Measurements from ENCODE around the gene VAMP1. TPM values are rescaled to one million over a fixed set of nuclear protein-coding genes. Genes with fewer than 3 reads are reported as not detected.

Gene VAMP1
- total and polyA plus RNA-seq, 2 experiments from 2014 or later: 13.9 to 16.1 TPM

DNA sequence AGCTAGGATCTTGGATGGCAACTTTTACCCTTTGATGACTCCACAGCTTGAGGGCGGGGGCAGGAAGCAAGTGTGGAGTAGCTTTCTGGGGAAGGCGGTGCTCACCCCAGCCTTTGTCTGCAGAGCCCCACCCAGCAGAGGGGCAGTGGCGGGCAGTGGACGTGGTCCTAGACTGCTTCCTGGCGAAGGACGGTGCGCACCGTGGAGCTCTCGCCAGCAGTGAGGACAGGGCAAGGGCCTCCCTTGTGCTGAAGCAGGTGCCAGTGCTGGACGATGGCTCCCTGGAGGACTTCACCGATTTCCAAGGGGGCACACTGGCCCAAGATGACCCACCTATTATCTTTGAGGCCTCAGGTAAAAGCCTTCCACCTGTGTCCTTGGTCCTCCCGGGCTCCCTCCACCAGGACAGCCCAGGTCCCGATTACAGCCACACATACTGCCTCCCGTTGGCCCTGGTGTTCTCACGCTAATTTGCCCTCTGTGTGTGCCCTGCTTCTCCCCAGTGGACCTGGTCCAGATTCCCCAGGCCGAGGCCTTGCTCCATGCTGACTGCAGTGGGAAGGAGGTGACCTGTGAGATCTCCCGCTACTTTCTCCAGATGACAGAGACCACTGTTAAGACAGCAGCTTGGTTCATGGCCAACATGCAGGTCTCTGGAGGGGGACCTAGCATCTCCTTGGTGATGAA, 17.4 kb downstream of the VAMP1 start:
- Histone ChIP-seq H2AFZ (0 out of 2 replicates have a peak overlapping the region, but pooled peaks have one; percentile 90), H3K36me3 (ENCODE audit: insufficient read depth) (no peaks in the 10 kb centered on the region), H3K79me2 (replicated peaks; ENCODE audit: insufficient read depth) (no peaks in the 10 kb centered on the region), H3K27ac (ENCODE audit: low read depth) (peak overlapping the region; percentile 86; the same call in 1 of the 2 replicates), H3K4me3 (no peak overlapping the region), H4K20me1 (replicated peaks; ENCODE audit: insufficient read depth) (no peaks in the 10 kb centered on the region), H3K4me1 (ENCODE audit: insufficient read depth) (peaks cover 29% of the 10 kb centered on the region), H3K9me2 (ENCODE audit: insufficient read depth) (no peaks in the 10 kb centered on the region), H3K27me3 (ENCODE audit: insufficient read depth) (no peaks in the 10 kb centered on the region), H3K4me2 (peak overlapping the region; percentile 77; the same call in 1 of the 2 replicates), H3F3A (replicated peaks; ENCODE audit: low read depth) (peaks cover 6% of the 10 kb centered on the region; the same call in 1 of the 2 replicates)
- DNase-seq (ENCODE audit: low spot score): no peak
- H3K9me3 Mint-ChIP-seq: no peaks in the 10 kb centered on the region
- H3K27me3 Mint-ChIP-seq (ENCODE audit: insufficient read depth, low read depth, poor library complexity): peaks cover 15% of the 10 kb centered on the region
- H3K4me1 Mint-ChIP-seq: peaks cover 39% of the 10 kb centered on the region
- TF ChIP-seq POLR2AphosphoS5 (IDR thresholded peaks at IDR 0.05; ENCODE audit: low read depth) (no peak), EZH2 (IDR thresholded peaks at IDR 0.05; ENCODE audit: low read depth, unreplicated experiment) (no peak), JUNB (IDR thresholded peaks at IDR 0.05; ENCODE audit: unreplicated experiment) (no peak), EZH2phosphoT487 (IDR thresholded peaks at IDR 0.05; ENCODE audit: unreplicated experiment) (no peak), ZNF114 (CRISPR knock-in tag; IDR thresholded peaks at IDR 0.05) (no peak), NANOG (IDR thresholded peaks at IDR 0.05; ENCODE audit: borderline replicate concordance) (no peak), ZNF331 (CRISPR knock-in tag; IDR thresholded peaks at IDR 0.05; ENCODE audit: low read depth) (no peak), CREB1 (CRISPR knock-in tag; IDR thresholded peaks at IDR 0.05; ENCODE audit: low read depth) (no peak), STAT1 (IDR thresholded peaks at IDR 0.05; ENCODE audit: unreplicated experiment) (no peak)
- TF ChIP-seq, protein P1, sequence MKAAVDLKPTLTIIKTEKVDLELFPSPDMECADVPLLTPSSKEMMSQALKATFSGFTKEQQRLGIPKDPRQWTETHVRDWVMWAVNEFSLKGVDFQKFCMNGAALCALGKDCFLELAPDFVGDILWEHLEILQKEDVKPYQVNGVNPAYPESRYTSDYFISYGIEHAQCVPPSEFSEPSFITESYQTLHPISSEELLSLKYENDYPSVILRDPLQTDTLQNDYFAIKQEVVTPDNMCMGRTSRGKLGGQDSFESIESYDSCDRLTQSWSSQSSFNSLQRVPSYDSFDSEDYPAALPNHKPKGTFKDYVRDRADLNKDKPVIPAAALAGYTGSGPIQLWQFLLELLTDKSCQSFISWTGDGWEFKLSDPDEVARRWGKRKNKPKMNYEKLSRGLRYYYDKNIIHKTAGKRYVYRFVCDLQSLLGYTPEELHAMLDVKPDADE (IDR thresholded peaks at IDR 0.05): no peak
- TF ChIP-seq, protein P2, sequence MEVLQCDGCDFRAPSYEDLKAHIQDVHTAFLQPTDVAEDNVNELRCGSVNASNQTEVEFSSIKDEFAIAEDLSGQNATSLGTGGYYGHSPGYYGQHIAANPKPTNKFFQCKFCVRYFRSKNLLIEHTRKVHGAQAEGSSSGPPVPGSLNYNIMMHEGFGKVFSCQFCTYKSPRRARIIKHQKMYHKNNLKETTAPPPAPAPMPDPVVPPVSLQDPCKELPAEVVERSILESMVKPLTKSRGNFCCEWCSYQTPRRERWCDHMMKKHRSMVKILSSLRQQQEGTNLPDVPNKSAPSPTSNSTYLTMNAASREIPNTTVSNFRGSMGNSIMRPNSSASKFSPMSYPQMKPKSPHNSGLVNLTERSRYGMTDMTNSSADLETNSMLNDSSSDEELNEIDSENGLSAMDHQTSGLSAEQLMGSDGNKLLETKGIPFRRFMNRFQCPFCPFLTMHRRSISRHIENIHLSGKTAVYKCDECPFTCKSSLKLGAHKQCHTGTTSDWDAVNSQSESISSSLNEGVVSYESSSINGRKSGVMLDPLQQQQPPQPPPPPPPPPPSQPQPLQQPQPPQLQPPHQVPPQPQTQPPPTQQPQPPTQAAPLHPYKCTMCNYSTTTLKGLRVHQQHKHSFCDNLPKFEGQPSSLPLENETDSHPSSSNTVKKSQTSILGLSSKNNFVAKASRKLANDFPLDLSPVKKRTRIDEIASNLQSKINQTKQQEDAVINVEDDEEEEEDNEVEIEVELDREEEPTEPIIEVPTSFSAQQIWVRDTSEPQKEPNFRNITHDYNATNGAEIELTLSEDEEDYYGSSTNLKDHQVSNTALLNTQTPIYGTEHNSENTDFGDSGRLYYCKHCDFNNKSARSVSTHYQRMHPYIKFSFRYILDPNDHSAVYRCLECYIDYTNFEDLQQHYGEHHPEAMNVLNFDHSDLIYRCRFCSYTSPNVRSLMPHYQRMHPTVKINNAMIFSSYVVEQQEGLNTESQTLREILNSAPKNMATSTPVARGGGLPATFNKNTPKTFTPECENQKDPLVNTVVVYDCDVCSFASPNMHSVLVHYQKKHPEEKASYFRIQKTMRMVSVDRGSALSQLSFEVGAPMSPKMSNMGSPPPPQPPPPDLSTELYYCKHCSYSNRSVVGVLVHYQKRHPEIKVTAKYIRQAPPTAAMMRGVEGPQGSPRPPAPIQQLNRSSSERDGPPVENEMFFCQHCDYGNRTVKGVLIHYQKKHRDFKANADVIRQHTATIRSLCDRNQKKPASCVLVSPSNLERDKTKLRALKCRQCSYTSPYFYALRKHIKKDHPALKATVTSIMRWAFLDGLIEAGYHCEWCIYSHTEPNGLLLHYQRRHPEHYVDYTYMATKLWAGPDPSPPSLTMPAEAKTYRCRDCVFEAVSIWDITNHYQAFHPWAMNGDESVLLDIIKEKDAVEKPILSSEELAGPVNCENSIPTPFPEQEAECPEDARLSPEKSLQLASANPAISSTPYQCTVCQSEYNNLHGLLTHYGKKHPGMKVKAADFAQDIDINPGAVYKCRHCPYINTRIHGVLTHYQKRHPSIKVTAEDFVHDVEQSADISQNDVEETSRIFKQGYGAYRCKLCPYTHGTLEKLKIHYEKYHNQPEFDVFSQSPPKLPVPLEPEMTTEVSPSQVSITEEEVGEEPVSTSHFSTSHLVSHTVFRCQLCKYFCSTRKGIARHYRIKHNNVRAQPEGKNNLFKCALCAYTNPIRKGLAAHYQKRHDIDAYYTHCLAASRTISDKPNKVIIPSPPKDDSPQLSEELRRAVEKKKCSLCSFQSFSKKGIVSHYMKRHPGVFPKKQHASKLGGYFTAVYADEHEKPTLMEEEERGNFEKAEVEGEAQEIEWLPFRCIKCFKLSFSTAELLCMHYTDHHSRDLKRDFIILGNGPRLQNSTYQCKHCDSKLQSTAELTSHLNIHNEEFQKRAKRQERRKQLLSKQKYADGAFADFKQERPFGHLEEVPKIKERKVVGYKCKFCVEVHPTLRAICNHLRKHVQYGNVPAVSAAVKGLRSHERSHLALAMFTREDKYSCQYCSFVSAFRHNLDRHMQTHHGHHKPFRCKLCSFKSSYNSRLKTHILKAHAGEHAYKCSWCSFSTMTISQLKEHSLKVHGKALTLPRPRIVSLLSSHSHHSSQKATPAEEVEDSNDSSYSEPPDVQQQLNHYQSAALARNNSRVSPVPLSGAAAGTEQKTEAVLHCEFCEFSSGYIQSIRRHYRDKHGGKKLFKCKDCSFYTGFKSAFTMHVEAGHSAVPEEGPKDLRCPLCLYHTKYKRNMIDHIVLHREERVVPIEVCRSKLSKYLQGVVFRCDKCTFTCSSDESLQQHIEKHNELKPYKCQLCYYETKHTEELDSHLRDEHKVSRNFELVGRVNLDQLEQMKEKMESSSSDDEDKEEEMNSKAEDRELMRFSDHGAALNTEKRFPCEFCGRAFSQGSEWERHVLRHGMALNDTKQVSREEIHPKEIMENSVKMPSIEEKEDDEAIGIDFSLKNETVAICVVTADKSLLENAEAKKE (CRISPR knock-in tag; IDR thresholded peaks at IDR 0.05): no peak
- TF ChIP-seq, protein P3, sequence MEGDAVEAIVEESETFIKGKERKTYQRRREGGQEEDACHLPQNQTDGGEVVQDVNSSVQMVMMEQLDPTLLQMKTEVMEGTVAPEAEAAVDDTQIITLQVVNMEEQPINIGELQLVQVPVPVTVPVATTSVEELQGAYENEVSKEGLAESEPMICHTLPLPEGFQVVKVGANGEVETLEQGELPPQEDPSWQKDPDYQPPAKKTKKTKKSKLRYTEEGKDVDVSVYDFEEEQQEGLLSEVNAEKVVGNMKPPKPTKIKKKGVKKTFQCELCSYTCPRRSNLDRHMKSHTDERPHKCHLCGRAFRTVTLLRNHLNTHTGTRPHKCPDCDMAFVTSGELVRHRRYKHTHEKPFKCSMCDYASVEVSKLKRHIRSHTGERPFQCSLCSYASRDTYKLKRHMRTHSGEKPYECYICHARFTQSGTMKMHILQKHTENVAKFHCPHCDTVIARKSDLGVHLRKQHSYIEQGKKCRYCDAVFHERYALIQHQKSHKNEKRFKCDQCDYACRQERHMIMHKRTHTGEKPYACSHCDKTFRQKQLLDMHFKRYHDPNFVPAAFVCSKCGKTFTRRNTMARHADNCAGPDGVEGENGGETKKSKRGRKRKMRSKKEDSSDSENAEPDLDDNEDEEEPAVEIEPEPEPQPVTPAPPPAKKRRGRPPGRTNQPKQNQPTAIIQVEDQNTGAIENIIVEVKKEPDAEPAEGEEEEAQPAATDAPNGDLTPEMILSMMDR (conservative IDR thresholded peaks at IDR 0.05; ENCODE audit: low read depth in 2 of 2): no peak
- TF ChIP-seq, protein P4, sequence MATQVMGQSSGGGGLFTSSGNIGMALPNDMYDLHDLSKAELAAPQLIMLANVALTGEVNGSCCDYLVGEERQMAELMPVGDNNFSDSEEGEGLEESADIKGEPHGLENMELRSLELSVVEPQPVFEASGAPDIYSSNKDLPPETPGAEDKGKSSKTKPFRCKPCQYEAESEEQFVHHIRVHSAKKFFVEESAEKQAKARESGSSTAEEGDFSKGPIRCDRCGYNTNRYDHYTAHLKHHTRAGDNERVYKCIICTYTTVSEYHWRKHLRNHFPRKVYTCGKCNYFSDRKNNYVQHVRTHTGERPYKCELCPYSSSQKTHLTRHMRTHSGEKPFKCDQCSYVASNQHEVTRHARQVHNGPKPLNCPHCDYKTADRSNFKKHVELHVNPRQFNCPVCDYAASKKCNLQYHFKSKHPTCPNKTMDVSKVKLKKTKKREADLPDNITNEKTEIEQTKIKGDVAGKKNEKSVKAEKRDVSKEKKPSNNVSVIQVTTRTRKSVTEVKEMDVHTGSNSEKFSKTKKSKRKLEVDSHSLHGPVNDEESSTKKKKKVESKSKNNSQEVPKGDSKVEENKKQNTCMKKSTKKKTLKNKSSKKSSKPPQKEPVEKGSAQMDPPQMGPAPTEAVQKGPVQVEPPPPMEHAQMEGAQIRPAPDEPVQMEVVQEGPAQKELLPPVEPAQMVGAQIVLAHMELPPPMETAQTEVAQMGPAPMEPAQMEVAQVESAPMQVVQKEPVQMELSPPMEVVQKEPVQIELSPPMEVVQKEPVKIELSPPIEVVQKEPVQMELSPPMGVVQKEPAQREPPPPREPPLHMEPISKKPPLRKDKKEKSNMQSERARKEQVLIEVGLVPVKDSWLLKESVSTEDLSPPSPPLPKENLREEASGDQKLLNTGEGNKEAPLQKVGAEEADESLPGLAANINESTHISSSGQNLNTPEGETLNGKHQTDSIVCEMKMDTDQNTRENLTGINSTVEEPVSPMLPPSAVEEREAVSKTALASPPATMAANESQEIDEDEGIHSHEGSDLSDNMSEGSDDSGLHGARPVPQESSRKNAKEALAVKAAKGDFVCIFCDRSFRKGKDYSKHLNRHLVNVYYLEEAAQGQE (IDR thresholded peaks at IDR 0.05; ENCODE audit: unreplicated experiment): no peak
- ATAC-seq: no peak
- no peaks in the 10 kb centered on the region for H3K36me3 Mint-ChIP-seq (ENCODE audit: low read depth)
- H3K4me3 Mint-ChIP-seq: peak overlapping the region; percentile 63; the same call in 1 of the 3 replicates
- H3K27ac Mint-ChIP-seq: peak overlapping the region; percentile 97

Measured in GM23338 (cell line).